CD4-positive, alpha-beta memory T cell (primary cell): ENCODE results near the gene ARID1B. TPM values are rescaled to one million over a fixed set of nuclear protein-coding genes. Genes with fewer than 3 reads are reported as not detected.
A peak's percentile ranks its signal among the peaks of the same experiment; 100 is the strongest.

Experiments
- CTCF ChIA-PET: fragments of 350-600 bp; sonication (Branson Sonifier 250); formaldehyde crosslinking; loops from one replicate; lab custom pipeline; 2021; ENCODE audit warnings: inconsistent platforms; ENCODE audit not compliant: partially characterized antibody; lab: Charles Lee
- POLR2A ChIA-PET: fragments of 350-600 bp; sonication (Branson Sonifier 250); formaldehyde crosslinking; loops from one replicate; lab custom pipeline; 2021; ENCODE audit not compliant: partially characterized antibody; lab: Charles Lee
- DNase-seq, 5 donors: peaks; one replicate each; pipeline versions ENCODE4 v3.0.0 to v3.0.0-alpha.2; 2020 to 2022; ENCODE audit warnings: mixed read lengths in 1 of 5
- H3K27ac ChIP-seq: one replicate; pipeline ENCODE4 v1.7.0; 2013; ENCODE audit warnings: low read depth, low read length
- H3K27me3 ChIP-seq: 2 replicates; pipeline ENCODE4 v1.7.0; 2013; ENCODE audit warnings: mild to moderate bottlenecking, low read length, moderate library complexity; ENCODE audit not compliant: insufficient read depth
- H3K36me3 ChIP-seq: 2 replicates; pipeline ENCODE4 v1.7.0; 2013; ENCODE audit warnings: mild to moderate bottlenecking, low read length, moderate library complexity; ENCODE audit not compliant: insufficient read depth
- H3K4me1 ChIP-seq: 2 replicates; pipeline ENCODE4 v1.7.0; 2013; ENCODE audit warnings: mild to moderate bottlenecking, low read length, moderate library complexity; ENCODE audit not compliant: insufficient read depth
- H3K4me3 ChIP-seq, 2 donors: one replicate each; pipeline ENCODE4 v1.7.0; 2013; ENCODE audit warnings: low read length in 2 of 2, mild to moderate bottlenecking in 1 of 2
- H3K9me3 ChIP-seq, 2 donors: one replicate each; pipeline ENCODE4 v1.7.0; 2013; ENCODE audit warnings: low read length in 2 of 2, control low read depth in 1 of 2; ENCODE audit not compliant: control insufficient read depth in 1 of 2
- H3K27ac Mint-ChIP-seq, 7 donors: one replicate each; pipeline ENCODE4 v1.8.0; 2020 to 2021; ENCODE audit warnings: mixed read lengths in 7 of 7, mild to moderate bottlenecking in 6 of 7, inconsistent platforms in 3 of 7, moderate library complexity in 3 of 7
- H3K27me3 Mint-ChIP-seq, 2 donors: one replicate each; pipeline ENCODE4 v1.8.0; 2020 to 2021; ENCODE audit warnings: mixed read lengths in 2 of 2
- H3K36me3 Mint-ChIP-seq, 2 donors: one replicate each; pipeline ENCODE4 v1.8.0; 2020 to 2021; ENCODE audit warnings: mixed read lengths in 2 of 2, inconsistent platforms in 1 of 2, mild to moderate bottlenecking in 1 of 2
- H3K4me1 Mint-ChIP-seq, 4 donors: one replicate each; pipeline ENCODE4 v1.8.0; 2020 to 2021; ENCODE audit warnings: mixed read lengths in 4 of 4, mild to moderate bottlenecking in 1 of 4
- H3K4me3 Mint-ChIP-seq, 8 donors: one replicate each; pipeline ENCODE4 v1.8.0; 2020 to 2021; ENCODE audit warnings: mixed read lengths in 8 of 8, mild to moderate bottlenecking in 7 of 8, moderate library complexity in 6 of 8, inconsistent platforms in 3 of 8
- H3K9me3 Mint-ChIP-seq, 8 donors: one replicate each; pipeline ENCODE4 v1.8.0; 2020 to 2021; ENCODE audit warnings: mixed read lengths in 8 of 8, mild to moderate bottlenecking in 5 of 8, inconsistent platforms in 3 of 8, moderate library complexity in 1 of 8
- intact Hi-C: fragments of 100-400 bp; cut with micrococcal nuclease; formaldehyde crosslinking; loops from one replicate; pipeline ENCODE4 v1.15.1; 2023
- polyA plus RNA-seq, 2 donors: library from polyadenylated mRNA; unstranded; fragments of 300-500 nt; fragmentation: Illumina TruSeq; gene quantifications; one replicate each; pipeline ENCODE4 v1.2.3, GENCODE V29; 2021
- total RNA-seq, 2 experiments: library from RNA; stranded (reverse); gene quantifications; one replicate each; pipeline ENCODE4 v1.2.3, GENCODE V29; 2021

Gene ARID1B
- total and polyA plus RNA-seq, 4 experiments from 2014 or later: 5.4 to 131 (median 72.4) TPM

GRCh38 chr6:157128235-157128775, 351.1 kb downstream of the ARID1B start:
- H3K4me1 ChIP-seq: no peaks in the 10 kb centered on the region
- CTCF ChIA-PET: interaction anchor here (1.1 to 1.9 kb wide), 2 partner anchors 10 to 92 kb away, joined by 3 to 8 read pairs; no protein-coding TSS in a partner anchor
- POLR2A ChIA-PET: interaction anchor here (1.2 kb wide), 1 partner anchor 42 kb away, joined by 3 read pairs; no protein-coding TSS in a partner anchor
- intact Hi-C loops: no loop called here
- H3K9me3 ChIP-seq: no peaks in the 10 kb centered on the region
- Mint-ChIP-seq H3K9me3 (no peaks in the 10 kb centered on the region), H3K4me3 (no peak overlapping the region), H3K27ac (peak overlapping the region in 3 of 7 donors; percentile 3 to 64 (median 42)), H3K27me3 (no peaks in the 10 kb centered on the region), H3K4me1 (peaks cover 5 to 19% (median 18%) of the 10 kb centered on the region in 4 donors), H3K36me3 (peaks cover 27 to 28% of the 10 kb centered on the region in 2 donors)
- H3K27ac ChIP-seq: no peak overlapping the region
- no peak for DNase-seq
- peaks cover 7% of the 10 kb centered on the region for H3K36me3 ChIP-seq
- no peaks in the 10 kb centered on the region for H3K27me3 ChIP-seq
- H3K4me3 ChIP-seq: no peak overlapping the region

- Mint-ChIP-seq H3K4me1 (peaks cover 1 to 19% (median 13%) of the 10 kb centered on the region in 4 donors), H3K4me3 (peak overlapping the region in 1 of 8 donors; percentile 18), H3K27me3 (no peaks in the 10 kb centered on the region), H3K36me3 (peaks cover 36 to 47% of the 10 kb centered on the region in 2 donors), H3K27ac (peak overlapping the region in 3 of 7 donors; percentile 6 to 41 (median 28)), H3K9me3 (no peaks in the 10 kb centered on the region)
- ChIA-PET POLR2A (interaction anchor here (0.7 kb wide), 1 partner anchor 23 kb away, joined by 3 read pairs; no protein-coding TSS in a partner anchor), CTCF (interaction anchor here (1.0 to 1.4 kb wide), 3 partner anchors 8 to 53 kb away, joined by 3 to 4 read pairs (median 3); no protein-coding TSS in a partner anchor)
- no peaks in the 10 kb centered on the region for H3K4me1 ChIP-seq
- no peaks in the 10 kb centered on the region for H3K9me3 ChIP-seq
- intact Hi-C loops: no loop called here
- H3K27ac ChIP-seq: no peak overlapping the region
- no peak overlapping the region for H3K4me3 ChIP-seq
- peaks cover 26% of the 10 kb centered on the region for H3K36me3 ChIP-seq
- H3K27me3 ChIP-seq: no peaks in the 10 kb centered on the region
- DNase-seq: no peak
Measured at GRCh38 chr6:157131250-157131649, 354.1 kb downstream of the ARID1B start.

- no peak overlapping the region for H3K27ac ChIP-seq
- H3K36me3 ChIP-seq: peaks cover 26% of the 10 kb centered on the region
- H3K27me3 ChIP-seq: no peaks in the 10 kb centered on the region
- Mint-ChIP-seq H3K4me1 (peaks cover 1 to 14% (median 10%) of the 10 kb centered on the region in 4 donors), H3K4me3 (no peak overlapping the region), H3K9me3 (no peaks in the 10 kb centered on the region), H3K36me3 (peaks cover 35 to 56% of the 10 kb centered on the region in 2 donors), H3K27me3 (no peaks in the 10 kb centered on the region), H3K27ac (no peak overlapping the region)
- no peaks in the 10 kb centered on the region for H3K4me1 ChIP-seq
- DNase-seq: no peak
- ChIA-PET CTCF (no interaction called here), POLR2A (no interaction called here)
- intact Hi-C loops: no loop called here
- H3K9me3 ChIP-seq: no peaks in the 10 kb centered on the region
- H3K4me3 ChIP-seq: no peak overlapping the region
Measured at GRCh38 chr6:157133856-157134255, 356.7 kb downstream of the ARID1B start.

- POLR2A ChIA-PET: no interaction called here
- intact Hi-C loops: no loop called here
- no peak for DNase-seq
- peaks cover 26% of the 10 kb centered on the region for H3K36me3 ChIP-seq
- CTCF ChIA-PET: no interaction called here
- Mint-ChIP-seq H3K36me3 (peaks cover 35 to 58% of the 10 kb centered on the region in 2 donors), H3K4me3 (no peak overlapping the region), H3K4me1 (peaks cover 3 to 10% (median 6%) of the 10 kb centered on the region in 4 donors), H3K27me3 (no peaks in the 10 kb centered on the region), H3K27ac (peak overlapping the region in 1 of 7 donors; percentile 5), H3K9me3 (no peaks in the 10 kb centered on the region)
- H3K9me3 ChIP-seq: no peaks in the 10 kb centered on the region
- no peak overlapping the region for H3K4me3 ChIP-seq
- no peaks in the 10 kb centered on the region for H3K4me1 ChIP-seq
- H3K27ac ChIP-seq: no peak overlapping the region
- H3K27me3 ChIP-seq: no peaks in the 10 kb centered on the region
Measured at GRCh38 chr6:157134402-157135047, 357.3 kb downstream of the ARID1B start.

GRCh38 chr6:157135691-157136090, 358.5 kb downstream of the ARID1B start:
- no peak overlapping the region for H3K4me3 ChIP-seq
- intact Hi-C loops: no loop called here
- H3K9me3 Mint-ChIP-seq: no peaks in the 10 kb centered on the region
- peak overlapping the region in 3 of 7 donors; percentile 2 to 80 (median 10) for H3K27ac Mint-ChIP-seq
- ChIA-PET POLR2A (no interaction called here), CTCF (no interaction called here)
- no peak overlapping the region for H3K27ac ChIP-seq
- no peaks in the 10 kb centered on the region for H3K27me3 Mint-ChIP-seq
- no peak overlapping the region for H3K4me3 Mint-ChIP-seq
- H3K36me3 ChIP-seq: peaks cover 26% of the 10 kb centered on the region
- H3K4me1 ChIP-seq: no peaks in the 10 kb centered on the region
- H3K4me1 Mint-ChIP-seq: peaks cover 3 to 10% (median 4%) of the 10 kb centered on the region in 4 donors
- peaks cover 37 to 58% of the 10 kb centered on the region in 2 donors for H3K36me3 Mint-ChIP-seq
- H3K27me3 ChIP-seq: no peaks in the 10 kb centered on the region
- no peak for DNase-seq
- H3K9me3 ChIP-seq: no peaks in the 10 kb centered on the region

- H3K36me3 Mint-ChIP-seq: peaks cover 28 to 58% of the 10 kb centered on the region in 2 donors
- H3K27ac Mint-ChIP-seq: peak overlapping the region in 2 of 7 donors; percentile 22 to 32
- H3K36me3 ChIP-seq: peaks cover 26% of the 10 kb centered on the region
- ChIA-PET CTCF (interaction anchor here (0.8 kb wide), 1 partner anchor 29 kb away, joined by 3 read pairs; no protein-coding TSS in a partner anchor), POLR2A (no interaction called here)
- DNase-seq: no peak
- no peaks in the 10 kb centered on the region for H3K27me3 Mint-ChIP-seq
- H3K27me3 ChIP-seq: no peaks in the 10 kb centered on the region
- H3K9me3 Mint-ChIP-seq: no peaks in the 10 kb centered on the region
- no peak overlapping the region for H3K4me3 ChIP-seq
- no peaks in the 10 kb centered on the region for H3K4me1 ChIP-seq
- peaks cover 0 to 6% (median 4%) of the 10 kb centered on the region in 4 donors for H3K4me1 Mint-ChIP-seq
- no peaks in the 10 kb centered on the region for H3K9me3 ChIP-seq
- intact Hi-C loops: no loop called here
- no peak overlapping the region for H3K4me3 Mint-ChIP-seq
- H3K27ac ChIP-seq: no peak overlapping the region
Measured at GRCh38 chr6:157137501-157137900, 360.3 kb downstream of the ARID1B start.

- no peak for DNase-seq
- Histone ChIP-seq H3K27me3 (no peaks in the 10 kb centered on the region), H3K36me3 (peaks cover 12% of the 10 kb centered on the region), H3K4me3 (no peak overlapping the region), H3K9me3 (no peaks in the 10 kb centered on the region), H3K4me1 (no peaks in the 10 kb centered on the region), H3K27ac (no peak overlapping the region)
- Mint-ChIP-seq H3K9me3 (no peaks in the 10 kb centered on the region), H3K27me3 (no peaks in the 10 kb centered on the region), H3K4me3 (no peak overlapping the region), H3K27ac (no peak overlapping the region), H3K4me1 (peaks cover 0 to 18% (median 5%) of the 10 kb centered on the region in 4 donors), H3K36me3 (peaks cover 26 to 48% of the 10 kb centered on the region in 2 donors)
- POLR2A ChIA-PET: no interaction called here
- intact Hi-C loops: no loop called here
- CTCF ChIA-PET: interaction anchor here (0.8 to 1.9 kb wide), 4 partner anchors 9 to 136 kb away, joined by 3 to 5 read pairs (median 4); no protein-coding TSS in a partner anchor
Measured at GRCh38 chr6:157139054-157139708, 362.0 kb downstream of the ARID1B start.
